KMS-11 (cell line): ENCODE results near the gene SPINK4.

Experiments
- H2AFZ ChIP-seq: fragments of 200-600 bp; sonication (generic); 2 replicates; pipeline ENCODE4 v1.6.1; 2016; ENCODE audit warnings: antibody characterized with exemption, mixed run types, low read depth
- H3K27ac ChIP-seq: fragments of 200-600 bp; sonication (generic); 2 replicates; pipeline ENCODE4 v1.6.1; 2016; ENCODE audit warnings: mild to moderate bottlenecking, mixed run types
- H3K27me3 ChIP-seq: fragments of 200-600 bp; sonication (generic); 2 replicates; pipeline ENCODE4 v1.6.1; 2017; ENCODE audit warnings: mild to moderate bottlenecking, low read depth, mixed run types, moderate library complexity; ENCODE audit not compliant: insufficient read depth
- H3K36me3 ChIP-seq: fragments of 200-600 bp; sonication (generic); 2 replicates; pipeline ENCODE4 v1.6.1; 2017; ENCODE audit warnings: mild to moderate bottlenecking, mixed run types; ENCODE audit not compliant: insufficient read depth
- H3K4me1 ChIP-seq: fragments of 200-600 bp; sonication (generic); 2 replicates; pipeline ENCODE4 v1.6.1; 2016; ENCODE audit warnings: mild to moderate bottlenecking, low read depth, mixed run types; ENCODE audit not compliant: poor library complexity, severe bottlenecking
- H3K4me2 ChIP-seq: fragments of 200-600 bp; sonication (generic); 2 replicates; pipeline ENCODE4 v1.7.0; 2016; ENCODE audit warnings: mild to moderate bottlenecking, mixed run types
- H3K4me3 ChIP-seq: fragments of 200-600 bp; sonication (generic); IDR thresholded peaks from 2 replicates; pipeline ENCODE4 v1.6.1; 2017; ENCODE audit warnings: low read depth, low read length, mixed read lengths; ENCODE audit not compliant: insufficient read depth
- H3K79me2 ChIP-seq: fragments of 200-600 bp; sonication (generic); 2 replicates; pipeline ENCODE4 v1.6.1; 2016; ENCODE audit warnings: low read depth, mixed run types; ENCODE audit not compliant: insufficient read depth
- H3K9ac ChIP-seq: fragments of 200-600 bp; sonication (generic); 2 replicates; pipeline ENCODE4 v1.6.1; 2016; ENCODE audit warnings: mild to moderate bottlenecking, mixed run types
- H4K20me1 ChIP-seq: fragments of 200-600 bp; sonication (generic); 2 replicates; pipeline ENCODE4 v1.6.1; 2016; ENCODE audit warnings: mild to moderate bottlenecking, mixed run types; ENCODE audit not compliant: insufficient read depth
- CTCF ChIP-seq: fragments of 200-600 bp; sonication (generic); conservative IDR thresholded peaks from 2 replicates; pipeline ENCODE4 v1.6.1; 2017; ENCODE audit warnings: low read depth, mild to moderate bottlenecking, antibody characterized with exemption, low read length, moderate library complexity, mixed read lengths

SPINK4 gene

DNA sequence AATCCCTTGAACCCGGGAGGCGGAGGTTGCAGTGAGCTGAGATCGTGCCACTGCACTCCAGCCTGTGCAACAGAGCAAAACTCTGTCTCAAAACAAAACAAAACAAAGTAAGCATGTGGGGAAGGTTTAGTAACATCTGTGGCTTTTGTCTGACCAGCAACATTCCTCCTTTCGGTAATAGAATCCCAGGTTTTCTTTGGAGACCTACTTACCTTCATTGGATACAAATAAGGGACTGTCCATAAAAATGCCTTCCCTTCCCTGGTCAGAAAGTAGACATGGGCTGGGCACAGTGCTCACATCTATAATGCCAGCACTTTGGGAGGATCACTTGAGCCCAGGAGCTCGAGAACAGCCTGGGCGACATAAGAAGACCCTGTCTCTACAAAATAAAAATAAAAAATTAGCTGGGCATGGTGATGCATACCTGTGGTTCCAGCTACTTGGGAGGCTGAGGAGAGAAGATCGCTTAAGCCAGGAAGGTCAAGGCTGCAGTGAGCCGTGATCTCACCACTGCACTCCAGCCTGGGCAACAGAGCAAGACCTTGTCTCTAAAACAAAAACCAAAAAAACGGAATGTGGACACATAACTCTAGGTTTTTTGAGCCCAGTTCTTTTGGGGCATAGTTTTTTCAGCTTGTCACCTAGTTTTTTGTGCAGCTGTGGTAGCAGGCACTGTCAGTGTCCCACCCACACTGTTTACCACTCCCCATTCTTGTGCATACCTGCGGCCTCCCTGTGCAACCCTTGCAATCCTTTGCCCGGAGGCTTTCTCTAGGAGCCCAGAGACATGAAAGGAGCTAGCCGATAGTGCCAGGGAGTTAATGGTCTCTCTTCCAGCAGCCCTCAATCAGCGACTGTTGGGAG lies 9.0 kb upstream of the SPINK4 start:
- Histone ChIP-seq H3K4me1 (no peaks in the 10 kb centered on the region), H3K9ac (no peak overlapping the region), H4K20me1 (no peaks in the 10 kb centered on the region), H3K4me3 (no peak overlapping the region), H3K27me3 (no peaks in the 10 kb centered on the region), H3K79me2 (no peaks in the 10 kb centered on the region), H3K4me2 (no peak overlapping the region), H3K36me3 (no peaks in the 10 kb centered on the region), H3K27ac (no peak overlapping the region), H2AFZ (no peak overlapping the region)
- no peak for TF ChIP-seq CTCF

GRCh38 chr9:33231623-33231942 lies 8.4 kb upstream of the SPINK4 start:
- no peak for TF ChIP-seq CTCF
- Histone ChIP-seq H3K79me2 (no peaks in the 10 kb centered on the region), H4K20me1 (no peaks in the 10 kb centered on the region), H3K4me3 (no peak overlapping the region), H3K27ac (no peak overlapping the region), H3K27me3 (no peaks in the 10 kb centered on the region), H3K4me1 (no peaks in the 10 kb centered on the region), H3K4me2 (no peak overlapping the region), H3K9ac (no peak overlapping the region), H2AFZ (no peak overlapping the region), H3K36me3 (no peaks in the 10 kb centered on the region)

GRCh38 chr9:33232815-33233214 lies 7.2 kb upstream of the SPINK4 start:
- Histone ChIP-seq H3K36me3 (no peaks in the 10 kb centered on the region), H3K9ac (no peak overlapping the region), H3K27ac (no peak overlapping the region), H3K4me2 (no peak overlapping the region), H2AFZ (no peak overlapping the region), H4K20me1 (no peaks in the 10 kb centered on the region), H3K79me2 (no peaks in the 10 kb centered on the region), H3K27me3 (no peaks in the 10 kb centered on the region), H3K4me1 (no peaks in the 10 kb centered on the region), H3K4me3 (no peak overlapping the region)
- no peak for TF ChIP-seq CTCF

GRCh38 chr9:33233626-33234342 lies 6.2 kb upstream of the SPINK4 start:
- Histone ChIP-seq H4K20me1 (no peaks in the 10 kb centered on the region), H3K4me2 (no peak overlapping the region), H3K27me3 (no peaks in the 10 kb centered on the region), H3K4me3 (no peak overlapping the region), H3K4me1 (no peaks in the 10 kb centered on the region), H3K79me2 (no peaks in the 10 kb centered on the region), H3K27ac (no peak overlapping the region), H2AFZ (no peak overlapping the region), H3K9ac (no peak overlapping the region), H3K36me3 (no peaks in the 10 kb centered on the region)
- no peak for TF ChIP-seq CTCF
